ENCODE measurements around the gene FXYD3. TPM values are rescaled to one million over a fixed set of nuclear protein-coding genes. Genes with fewer than 3 reads are reported as not detected.

Gene FXYD3
- total and polyA plus RNA-seq, 2 experiments from 2014 or later, result 0.81 TPM; not detected in 1

DNA sequence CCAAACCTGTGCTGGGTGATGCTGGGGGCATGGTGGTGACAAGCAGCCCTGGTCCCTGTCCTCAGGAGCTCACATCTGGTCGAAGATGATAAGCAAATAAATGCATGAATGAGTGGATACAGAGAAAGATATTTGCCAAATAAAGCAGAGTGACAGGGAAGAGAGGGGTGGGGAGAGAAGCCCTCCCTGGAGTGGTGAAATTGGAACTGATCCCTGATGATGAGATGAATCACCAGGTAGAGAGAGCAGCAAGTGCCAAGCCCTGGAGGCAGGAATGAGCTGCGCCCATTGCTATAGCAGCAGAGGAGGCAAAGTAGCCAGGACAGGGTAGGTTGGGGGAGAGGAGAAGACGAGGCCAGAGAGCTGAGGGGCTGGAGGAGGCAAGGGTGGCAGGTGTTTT is 52.6 kb downstream of the FXYD3 start:
- H3K27ac ChIP-seq (ENCODE audit: low read depth), result no peak overlapping the region
- H3K4me3 ChIP-seq, result no peak overlapping the region
- peaks cover 81% of the 10 kb centered on the region for H3K36me3 Mint-ChIP-seq (ENCODE audit: low read depth)
- H3K4me1 ChIP-seq (ENCODE audit: insufficient read depth), result no peaks in the 10 kb centered on the region
- no peak for DNase-seq (ENCODE audit: low spot score)
- H3K36me3 ChIP-seq (ENCODE audit: insufficient read depth), result peaks cover 42% of the 10 kb centered on the region
- H3K4me1 Mint-ChIP-seq, result no peaks in the 10 kb centered on the region
- no peak overlapping the region for H3K4me3 Mint-ChIP-seq
- TF ChIP-seq NANOG (IDR thresholded peaks at IDR 0.05; ENCODE audit: borderline replicate concordance), result no peak
- TF ChIP-seq ZNF331 (CRISPR knock-in tag; IDR thresholded peaks at IDR 0.05; ENCODE audit: low read depth), result no peak
- TF ChIP-seq EZH2phosphoT487 (IDR thresholded peaks at IDR 0.05; ENCODE audit: unreplicated experiment), result no peak
- TF ChIP-seq ETS1 (IDR thresholded peaks at IDR 0.05), result no peak
- TF ChIP-seq, protein P1, sequence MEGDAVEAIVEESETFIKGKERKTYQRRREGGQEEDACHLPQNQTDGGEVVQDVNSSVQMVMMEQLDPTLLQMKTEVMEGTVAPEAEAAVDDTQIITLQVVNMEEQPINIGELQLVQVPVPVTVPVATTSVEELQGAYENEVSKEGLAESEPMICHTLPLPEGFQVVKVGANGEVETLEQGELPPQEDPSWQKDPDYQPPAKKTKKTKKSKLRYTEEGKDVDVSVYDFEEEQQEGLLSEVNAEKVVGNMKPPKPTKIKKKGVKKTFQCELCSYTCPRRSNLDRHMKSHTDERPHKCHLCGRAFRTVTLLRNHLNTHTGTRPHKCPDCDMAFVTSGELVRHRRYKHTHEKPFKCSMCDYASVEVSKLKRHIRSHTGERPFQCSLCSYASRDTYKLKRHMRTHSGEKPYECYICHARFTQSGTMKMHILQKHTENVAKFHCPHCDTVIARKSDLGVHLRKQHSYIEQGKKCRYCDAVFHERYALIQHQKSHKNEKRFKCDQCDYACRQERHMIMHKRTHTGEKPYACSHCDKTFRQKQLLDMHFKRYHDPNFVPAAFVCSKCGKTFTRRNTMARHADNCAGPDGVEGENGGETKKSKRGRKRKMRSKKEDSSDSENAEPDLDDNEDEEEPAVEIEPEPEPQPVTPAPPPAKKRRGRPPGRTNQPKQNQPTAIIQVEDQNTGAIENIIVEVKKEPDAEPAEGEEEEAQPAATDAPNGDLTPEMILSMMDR (conservative IDR thresholded peaks at IDR 0.05; ENCODE audit: low read depth in 2 of 2), result no peak
- no peak for TF ChIP-seq POLR2AphosphoS5 (IDR thresholded peaks at IDR 0.05; ENCODE audit: low read depth)
- TF ChIP-seq, protein P2, sequence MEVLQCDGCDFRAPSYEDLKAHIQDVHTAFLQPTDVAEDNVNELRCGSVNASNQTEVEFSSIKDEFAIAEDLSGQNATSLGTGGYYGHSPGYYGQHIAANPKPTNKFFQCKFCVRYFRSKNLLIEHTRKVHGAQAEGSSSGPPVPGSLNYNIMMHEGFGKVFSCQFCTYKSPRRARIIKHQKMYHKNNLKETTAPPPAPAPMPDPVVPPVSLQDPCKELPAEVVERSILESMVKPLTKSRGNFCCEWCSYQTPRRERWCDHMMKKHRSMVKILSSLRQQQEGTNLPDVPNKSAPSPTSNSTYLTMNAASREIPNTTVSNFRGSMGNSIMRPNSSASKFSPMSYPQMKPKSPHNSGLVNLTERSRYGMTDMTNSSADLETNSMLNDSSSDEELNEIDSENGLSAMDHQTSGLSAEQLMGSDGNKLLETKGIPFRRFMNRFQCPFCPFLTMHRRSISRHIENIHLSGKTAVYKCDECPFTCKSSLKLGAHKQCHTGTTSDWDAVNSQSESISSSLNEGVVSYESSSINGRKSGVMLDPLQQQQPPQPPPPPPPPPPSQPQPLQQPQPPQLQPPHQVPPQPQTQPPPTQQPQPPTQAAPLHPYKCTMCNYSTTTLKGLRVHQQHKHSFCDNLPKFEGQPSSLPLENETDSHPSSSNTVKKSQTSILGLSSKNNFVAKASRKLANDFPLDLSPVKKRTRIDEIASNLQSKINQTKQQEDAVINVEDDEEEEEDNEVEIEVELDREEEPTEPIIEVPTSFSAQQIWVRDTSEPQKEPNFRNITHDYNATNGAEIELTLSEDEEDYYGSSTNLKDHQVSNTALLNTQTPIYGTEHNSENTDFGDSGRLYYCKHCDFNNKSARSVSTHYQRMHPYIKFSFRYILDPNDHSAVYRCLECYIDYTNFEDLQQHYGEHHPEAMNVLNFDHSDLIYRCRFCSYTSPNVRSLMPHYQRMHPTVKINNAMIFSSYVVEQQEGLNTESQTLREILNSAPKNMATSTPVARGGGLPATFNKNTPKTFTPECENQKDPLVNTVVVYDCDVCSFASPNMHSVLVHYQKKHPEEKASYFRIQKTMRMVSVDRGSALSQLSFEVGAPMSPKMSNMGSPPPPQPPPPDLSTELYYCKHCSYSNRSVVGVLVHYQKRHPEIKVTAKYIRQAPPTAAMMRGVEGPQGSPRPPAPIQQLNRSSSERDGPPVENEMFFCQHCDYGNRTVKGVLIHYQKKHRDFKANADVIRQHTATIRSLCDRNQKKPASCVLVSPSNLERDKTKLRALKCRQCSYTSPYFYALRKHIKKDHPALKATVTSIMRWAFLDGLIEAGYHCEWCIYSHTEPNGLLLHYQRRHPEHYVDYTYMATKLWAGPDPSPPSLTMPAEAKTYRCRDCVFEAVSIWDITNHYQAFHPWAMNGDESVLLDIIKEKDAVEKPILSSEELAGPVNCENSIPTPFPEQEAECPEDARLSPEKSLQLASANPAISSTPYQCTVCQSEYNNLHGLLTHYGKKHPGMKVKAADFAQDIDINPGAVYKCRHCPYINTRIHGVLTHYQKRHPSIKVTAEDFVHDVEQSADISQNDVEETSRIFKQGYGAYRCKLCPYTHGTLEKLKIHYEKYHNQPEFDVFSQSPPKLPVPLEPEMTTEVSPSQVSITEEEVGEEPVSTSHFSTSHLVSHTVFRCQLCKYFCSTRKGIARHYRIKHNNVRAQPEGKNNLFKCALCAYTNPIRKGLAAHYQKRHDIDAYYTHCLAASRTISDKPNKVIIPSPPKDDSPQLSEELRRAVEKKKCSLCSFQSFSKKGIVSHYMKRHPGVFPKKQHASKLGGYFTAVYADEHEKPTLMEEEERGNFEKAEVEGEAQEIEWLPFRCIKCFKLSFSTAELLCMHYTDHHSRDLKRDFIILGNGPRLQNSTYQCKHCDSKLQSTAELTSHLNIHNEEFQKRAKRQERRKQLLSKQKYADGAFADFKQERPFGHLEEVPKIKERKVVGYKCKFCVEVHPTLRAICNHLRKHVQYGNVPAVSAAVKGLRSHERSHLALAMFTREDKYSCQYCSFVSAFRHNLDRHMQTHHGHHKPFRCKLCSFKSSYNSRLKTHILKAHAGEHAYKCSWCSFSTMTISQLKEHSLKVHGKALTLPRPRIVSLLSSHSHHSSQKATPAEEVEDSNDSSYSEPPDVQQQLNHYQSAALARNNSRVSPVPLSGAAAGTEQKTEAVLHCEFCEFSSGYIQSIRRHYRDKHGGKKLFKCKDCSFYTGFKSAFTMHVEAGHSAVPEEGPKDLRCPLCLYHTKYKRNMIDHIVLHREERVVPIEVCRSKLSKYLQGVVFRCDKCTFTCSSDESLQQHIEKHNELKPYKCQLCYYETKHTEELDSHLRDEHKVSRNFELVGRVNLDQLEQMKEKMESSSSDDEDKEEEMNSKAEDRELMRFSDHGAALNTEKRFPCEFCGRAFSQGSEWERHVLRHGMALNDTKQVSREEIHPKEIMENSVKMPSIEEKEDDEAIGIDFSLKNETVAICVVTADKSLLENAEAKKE (CRISPR knock-in tag; IDR thresholded peaks at IDR 0.05), result no peak
- no peak for TF ChIP-seq JUNB (IDR thresholded peaks at IDR 0.05; ENCODE audit: unreplicated experiment)
- TF ChIP-seq STAT1 (IDR thresholded peaks at IDR 0.05; ENCODE audit: unreplicated experiment), result no peak
- no peak for TF ChIP-seq ZNF114 (CRISPR knock-in tag; IDR thresholded peaks at IDR 0.05)
- TF ChIP-seq CREB1 (CRISPR knock-in tag; IDR thresholded peaks at IDR 0.05; ENCODE audit: low read depth), result no peak
- TF ChIP-seq, protein P3, sequence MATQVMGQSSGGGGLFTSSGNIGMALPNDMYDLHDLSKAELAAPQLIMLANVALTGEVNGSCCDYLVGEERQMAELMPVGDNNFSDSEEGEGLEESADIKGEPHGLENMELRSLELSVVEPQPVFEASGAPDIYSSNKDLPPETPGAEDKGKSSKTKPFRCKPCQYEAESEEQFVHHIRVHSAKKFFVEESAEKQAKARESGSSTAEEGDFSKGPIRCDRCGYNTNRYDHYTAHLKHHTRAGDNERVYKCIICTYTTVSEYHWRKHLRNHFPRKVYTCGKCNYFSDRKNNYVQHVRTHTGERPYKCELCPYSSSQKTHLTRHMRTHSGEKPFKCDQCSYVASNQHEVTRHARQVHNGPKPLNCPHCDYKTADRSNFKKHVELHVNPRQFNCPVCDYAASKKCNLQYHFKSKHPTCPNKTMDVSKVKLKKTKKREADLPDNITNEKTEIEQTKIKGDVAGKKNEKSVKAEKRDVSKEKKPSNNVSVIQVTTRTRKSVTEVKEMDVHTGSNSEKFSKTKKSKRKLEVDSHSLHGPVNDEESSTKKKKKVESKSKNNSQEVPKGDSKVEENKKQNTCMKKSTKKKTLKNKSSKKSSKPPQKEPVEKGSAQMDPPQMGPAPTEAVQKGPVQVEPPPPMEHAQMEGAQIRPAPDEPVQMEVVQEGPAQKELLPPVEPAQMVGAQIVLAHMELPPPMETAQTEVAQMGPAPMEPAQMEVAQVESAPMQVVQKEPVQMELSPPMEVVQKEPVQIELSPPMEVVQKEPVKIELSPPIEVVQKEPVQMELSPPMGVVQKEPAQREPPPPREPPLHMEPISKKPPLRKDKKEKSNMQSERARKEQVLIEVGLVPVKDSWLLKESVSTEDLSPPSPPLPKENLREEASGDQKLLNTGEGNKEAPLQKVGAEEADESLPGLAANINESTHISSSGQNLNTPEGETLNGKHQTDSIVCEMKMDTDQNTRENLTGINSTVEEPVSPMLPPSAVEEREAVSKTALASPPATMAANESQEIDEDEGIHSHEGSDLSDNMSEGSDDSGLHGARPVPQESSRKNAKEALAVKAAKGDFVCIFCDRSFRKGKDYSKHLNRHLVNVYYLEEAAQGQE (IDR thresholded peaks at IDR 0.05; ENCODE audit: unreplicated experiment), result no peak
- TF ChIP-seq EZH2 (IDR thresholded peaks at IDR 0.05; ENCODE audit: low read depth, unreplicated experiment), result no peak
- no peaks in the 10 kb centered on the region for H3K79me2 ChIP-seq (replicated peaks; ENCODE audit: insufficient read depth)
- no peaks in the 10 kb centered on the region for H3K27me3 ChIP-seq (ENCODE audit: insufficient read depth)
- no peak for ATAC-seq
- no peak overlapping the region; the same call in 1 of the 2 replicates for H3K27ac Mint-ChIP-seq
- peaks cover 2% of the 10 kb centered on the region; the same call in 1 of the 2 replicates for H4K20me1 ChIP-seq (replicated peaks; ENCODE audit: insufficient read depth)
- no peak overlapping the region for H2AFZ ChIP-seq
- no peaks in the 10 kb centered on the region for H3F3A ChIP-seq (replicated peaks; ENCODE audit: low read depth)
- peaks cover 16% of the 10 kb centered on the region for H3K9me3 Mint-ChIP-seq
- H3K9me2 ChIP-seq (ENCODE audit: insufficient read depth), result no peaks in the 10 kb centered on the region
- peaks cover 5% of the 10 kb centered on the region for H3K27me3 Mint-ChIP-seq (ENCODE audit: insufficient read depth, low read depth, poor library complexity)
- no peak overlapping the region for H3K4me2 ChIP-seq

Data from GM23338 (cell line).